OCI-LY1 (cell line): Measurements from ENCODE around the gene PFKFB2.
"Not testable (repeated sequence)": the region's sequence is repeated elsewhere in the genome, so short reads cannot be mapped to it uniquely, and the experiment has no call there.

Experiments used
- EZH2 ChIP-seq: fragments of 200-600 bp; sonication (generic), shearing (Covaris generic); IDR thresholded peaks from 2 replicates; pipeline ENCODE4 v1.8.0; 2017; ENCODE audit warnings: borderline replicate concordance, mixed run types, mild to moderate bottlenecking, antibody characterized with exemption, low read length, moderate library complexity, mixed read lengths
- TF ChIP-seq, protein P1 (sequence below): fragments of 200-600 bp; sonication (generic), shearing (Covaris generic); IDR thresholded peaks from 2 replicates; pipeline ENCODE4 v1.5.1; 2017; ENCODE audit warnings: mild to moderate bottlenecking, antibody characterized with exemption, low read length, moderate library complexity, mixed read lengths

DNA sequence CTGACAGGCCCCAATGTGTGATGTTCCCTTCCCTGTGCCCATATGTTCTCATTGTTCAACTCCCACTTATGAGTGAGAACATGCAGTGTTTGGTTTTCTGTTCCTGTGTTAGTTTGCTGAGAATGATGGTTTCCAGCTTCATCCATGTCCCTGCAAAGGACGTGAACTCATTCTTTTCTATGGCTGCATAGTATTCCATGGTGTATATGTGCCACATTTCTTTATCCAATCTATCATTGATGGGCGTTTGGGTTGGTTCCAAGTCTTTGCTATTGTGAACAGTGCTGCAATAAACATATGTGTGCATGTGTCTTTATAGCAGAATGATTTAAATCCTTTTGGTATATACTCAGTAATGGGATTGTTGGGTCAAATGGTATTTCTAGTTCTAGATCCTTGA lies 11.7 kb upstream of the PFKFB2 start:
- TF ChIP-seq, protein P1, sequence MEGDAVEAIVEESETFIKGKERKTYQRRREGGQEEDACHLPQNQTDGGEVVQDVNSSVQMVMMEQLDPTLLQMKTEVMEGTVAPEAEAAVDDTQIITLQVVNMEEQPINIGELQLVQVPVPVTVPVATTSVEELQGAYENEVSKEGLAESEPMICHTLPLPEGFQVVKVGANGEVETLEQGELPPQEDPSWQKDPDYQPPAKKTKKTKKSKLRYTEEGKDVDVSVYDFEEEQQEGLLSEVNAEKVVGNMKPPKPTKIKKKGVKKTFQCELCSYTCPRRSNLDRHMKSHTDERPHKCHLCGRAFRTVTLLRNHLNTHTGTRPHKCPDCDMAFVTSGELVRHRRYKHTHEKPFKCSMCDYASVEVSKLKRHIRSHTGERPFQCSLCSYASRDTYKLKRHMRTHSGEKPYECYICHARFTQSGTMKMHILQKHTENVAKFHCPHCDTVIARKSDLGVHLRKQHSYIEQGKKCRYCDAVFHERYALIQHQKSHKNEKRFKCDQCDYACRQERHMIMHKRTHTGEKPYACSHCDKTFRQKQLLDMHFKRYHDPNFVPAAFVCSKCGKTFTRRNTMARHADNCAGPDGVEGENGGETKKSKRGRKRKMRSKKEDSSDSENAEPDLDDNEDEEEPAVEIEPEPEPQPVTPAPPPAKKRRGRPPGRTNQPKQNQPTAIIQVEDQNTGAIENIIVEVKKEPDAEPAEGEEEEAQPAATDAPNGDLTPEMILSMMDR: not testable (repeated sequence)
- not testable (repeated sequence) for TF ChIP-seq EZH2
